IMR-90 (cell line): ENCODE data around the gene ZNF512. TPM values are rescaled to one million over a fixed set of nuclear protein-coding genes. Genes with fewer than 3 reads are reported as not detected.

Experiments
- ATAC-seq: fragments of 200-7000 bp; cut with Tn5 transposase; 2 replicates; pipeline ENCODE4 v1.9.1; 2020; ENCODE audit warnings: low read depth, mild to moderate bottlenecking, moderate library complexity
- BruUV-seq: library from RNA; stranded (reverse); fragments of 400-500 nt; replicated peaks from 2 replicates; lab custom pipeline; 2021; lab: Mats Ljungman, UMichigan
- CTCF ChIA-PET: fragments of 300-600 bp; formaldehyde crosslinking; extraction: SDS; loops from one replicate; lab custom pipeline; 2021; ENCODE audit warnings: antibody characterized with exemption; lab: Yijun Ruan, JAX
- POLR2A ChIA-PET: fragments of 300-600 bp; sonication (Branson Sonifier 250); formaldehyde crosslinking; loops from one replicate; lab custom pipeline; 2022; ENCODE audit warnings: antibody characterized with exemption; ENCODE audit not compliant: unreplicated experiment; lab: Charles Lee
- DNase-seq: peaks from one replicate; pipeline ENCODE4 v3.0.0; 2013
- H2AFZ ChIP-seq: replicated peaks from 2 replicates; pipeline ENCODE3; 2013; ENCODE audit warnings: low read length, mild to moderate bottlenecking; ENCODE audit not compliant: poor library complexity
- H2AK5ac ChIP-seq: 2 replicates; pipeline ENCODE4 v1.6.1; 2013; ENCODE audit warnings: low read depth, low read length, inconsistent platforms
- H2AK9ac ChIP-seq: replicated peaks from 2 replicates; pipeline ENCODE3; 2013; ENCODE audit warnings: mild to moderate bottlenecking, low read depth, low read length, moderate library complexity; ENCODE audit not compliant: poor library complexity
- H2BK120ac ChIP-seq: 2 replicates; pipeline ENCODE4 v1.6.1; 2013; ENCODE audit warnings: low read depth, low read length, inconsistent platforms
- H2BK15ac ChIP-seq: 3 replicates; pipeline ENCODE4 v1.6.1; 2013; ENCODE audit warnings: low read depth, low read length, inconsistent platforms
- H2BK20ac ChIP-seq: 2 replicates; pipeline ENCODE4 v1.6.1; 2013; ENCODE audit warnings: low read depth, mild to moderate bottlenecking, inconsistent platforms, low read length, moderate library complexity
- H2BK5ac ChIP-seq: 2 replicates; pipeline ENCODE4 v1.6.1; 2013; ENCODE audit warnings: mild to moderate bottlenecking, low read depth, low read length, inconsistent platforms; ENCODE audit not compliant: poor library complexity, severe bottlenecking
- H3K14ac ChIP-seq: replicated peaks from 2 replicates; pipeline ENCODE4 v1.6.1; 2013; ENCODE audit warnings: low read depth, low read length, inconsistent platforms
- H3K18ac ChIP-seq: 2 replicates; pipeline ENCODE4 v1.6.1; 2013; ENCODE audit warnings: low read depth, low read length, control low read depth
- H3K23ac ChIP-seq: 2 replicates; pipeline ENCODE4 v1.6.1; 2013; ENCODE audit warnings: low read depth, low read length, inconsistent platforms
- H3K27ac ChIP-seq: 2 replicates; pipeline ENCODE4 v1.5.1; 2013; ENCODE audit warnings: mild to moderate bottlenecking, control low read depth, low read length; ENCODE audit not compliant: insufficient read depth
- H3K27me3 ChIP-seq: 2 replicates; pipeline ENCODE4 v1.6.1; 2013; ENCODE audit warnings: low read length; ENCODE audit not compliant: control insufficient read depth, insufficient read depth
- H3K36me3 ChIP-seq: 2 replicates; pipeline ENCODE4 v1.6.1; 2013; ENCODE audit warnings: low read length, mixed read lengths; ENCODE audit not compliant: control insufficient read depth, insufficient read depth
- H3K4ac ChIP-seq: 2 replicates; pipeline ENCODE4 v1.6.1; 2013; ENCODE audit warnings: low read depth, low read length, inconsistent platforms
- H3K4me1 ChIP-seq: 2 replicates; pipeline ENCODE4 v1.6.1; 2013; ENCODE audit warnings: low read length, mixed read lengths; ENCODE audit not compliant: control insufficient read depth, insufficient read depth
- H3K4me2 ChIP-seq: 2 replicates; pipeline ENCODE4 v1.6.1; 2013; ENCODE audit warnings: low read depth, mild to moderate bottlenecking, control low read depth, low read length, moderate library complexity
- H3K4me3 ChIP-seq: 2 replicates; pipeline ENCODE4 v1.5.1; 2013; ENCODE audit warnings: low read depth, mild to moderate bottlenecking, control low read depth, low read length, moderate library complexity; ENCODE audit not compliant: insufficient read depth
- H3K56ac ChIP-seq: 2 replicates; pipeline ENCODE4 v1.6.1; 2013; ENCODE audit warnings: low read length, inconsistent platforms; ENCODE audit not compliant: insufficient read depth; ENCODE audit errors: extremely low read depth
- H3K79me1 ChIP-seq, 2 experiments: 2 replicates each; pipeline ENCODE4 v1.6.1; 2013; ENCODE audit warnings: low read length in 2 of 2, inconsistent platforms in 1 of 2, low read depth in 1 of 2
- H3K9ac ChIP-seq: 2 replicates; pipeline ENCODE4 v1.6.1; 2013; ENCODE audit warnings: low read depth, low read length, control low read depth
- H3K9me1 ChIP-seq: 2 replicates; pipeline ENCODE4 v1.6.1; 2013; ENCODE audit warnings: low read length, inconsistent platforms; ENCODE audit not compliant: insufficient read depth
- H3K9me3 ChIP-seq: 2 replicates; pipeline ENCODE4 v1.6.1; 2013; ENCODE audit warnings: low read length; ENCODE audit not compliant: control insufficient read depth, insufficient read depth
- H4K20me1 ChIP-seq: 2 replicates; pipeline ENCODE4 v1.6.1; 2013; ENCODE audit warnings: low read length, inconsistent platforms; ENCODE audit not compliant: insufficient read depth
- H4K5ac ChIP-seq: 2 replicates; pipeline ENCODE4 v1.6.1; 2013; ENCODE audit warnings: mild to moderate bottlenecking, low read depth, low read length, control low read depth
- H4K8ac ChIP-seq, 2 experiments: 2 replicates each; pipeline ENCODE4 v1.6.1; 2013; ENCODE audit warnings: low read depth in 2 of 2, low read length in 2 of 2, control low read depth in 1 of 2, inconsistent platforms in 1 of 2
- H4K91ac ChIP-seq: 2 replicates; pipeline ENCODE4 v1.6.1; 2013; ENCODE audit warnings: low read depth, low read length, inconsistent platforms; ENCODE audit not compliant: insufficient read depth
- CEBPB ChIP-seq: IDR thresholded peaks from 2 replicates; pipeline ENCODE4 v1.6.1; 2012; ENCODE audit warnings: low read depth, low read length, improper control_type of control experiment
- ELK1 ChIP-seq: fragments of 150-350 bp; IDR thresholded peaks from 2 replicates; pipeline ENCODE4 v1.6.1; 2016; ENCODE audit warnings: low read depth, mild to moderate bottlenecking, low read length, moderate library complexity, borderline replicate concordance
- MXI1 ChIP-seq: IDR thresholded peaks from 2 replicates; pipeline ENCODE4 v1.6.1; 2012; ENCODE audit warnings: low read depth, mild to moderate bottlenecking, low read length, moderate library complexity, borderline replicate concordance
- RAD21 ChIP-seq: IDR thresholded peaks from 2 replicates; pipeline ENCODE4 v1.6.1; 2012; ENCODE audit warnings: low read length, improper control_type of control experiment
- WGBS, 2 experiments: methylation state at CpG; one replicate each; pipeline versions ENCODE4 v1.1.5 to v1.1.7; 2013; ENCODE audit warnings: missing lambda C conversion rate in 2 of 2; ENCODE audit not compliant: insufficient read length in 1 of 2; ENCODE audit errors: extremely low coverage in 2 of 2; 5-methylcytosine and 5-hydroxymethylcytosine counted together
- dilution Hi-C: fragments of 300-500 bp; cut with HindIII; formaldehyde crosslinking; loops from one replicate; pipeline ENCODE4 v1.14.3; 2018; ENCODE audit warnings: low sequenced_read_pairs; ENCODE audit not compliant: unreplicated experiment
- in situ Hi-C: fragments of 300-500 bp; cut with MboI; formaldehyde crosslinking; loops from 3 replicates; pipeline ENCODE4 v1.14.3; 2019; ENCODE audit warnings: low sequenced_read_pairs, inconsistent platforms, mixed read lengths
- intact Hi-C: fragments of 100-400 bp; cut with micrococcal nuclease; formaldehyde crosslinking; loops from 2 replicates; pipeline ENCODE4 v1.10.0; 2022
- polyA plus RNA-seq, 3 experiments: library from polyadenylated mRNA; depleted of rRNA; stranded (reverse); fragments of >200 nt; gene quantifications; 2 replicates each; pipeline ENCODE4 v1.2.3, GENCODE V29; 2012; ENCODE audit warnings: low replicate concordance in 1 of 3
- total RNA-seq: library from RNA; depleted of rRNA; stranded (reverse); fragments of >200 nt; gene quantifications from 2 replicates; pipeline ENCODE4 v1.2.3, GENCODE V29; 2012

Gene ZNF512
- total and polyA plus RNA-seq, 2 of the 4 experiments (the other 2 are of a cell fraction) = 25.8 to 56.5 TPM

- H2BK20ac ChIP-seq = no peak overlapping the region
- no peak overlapping the region for H3K56ac ChIP-seq
- peak; percentile 95 for DNase-seq
- intact Hi-C loops (no loop called here), in situ Hi-C loops (no loop called here), dilution Hi-C loops (no loop called here)
- no peak overlapping the region for H3K18ac ChIP-seq
- no peak overlapping the region for H3K4me2 ChIP-seq
- H3K4ac ChIP-seq = no peak overlapping the region
- no peaks in the 10 kb centered on the region for H3K27me3 ChIP-seq
- no peak overlapping the region for H2BK5ac ChIP-seq
- H2AK5ac ChIP-seq = no peak overlapping the region
- H3K9me1 ChIP-seq = no peaks in the 10 kb centered on the region
- H2BK15ac ChIP-seq = no peak overlapping the region
- no peak overlapping the region for H3K9ac ChIP-seq
- TF ChIP-seq MXI1 (no peak), CEBPB (peak; percentile 24; the same call in 1 of the 2 replicates), RAD21 (no peak), ELK1 (no peak)
- no peak overlapping the region for H3K27ac ChIP-seq
- no peaks in the 10 kb centered on the region for H3K4me1 ChIP-seq
- no peak overlapping the region for H4K91ac ChIP-seq
- no peak overlapping the region for H2BK120ac ChIP-seq
- H3K14ac ChIP-seq = no peak overlapping the region
- no peak overlapping the region for H4K5ac ChIP-seq
- H3K36me3 ChIP-seq = no peaks in the 10 kb centered on the region
- no peaks in the 10 kb centered on the region for H3K79me1 ChIP-seq
- ChIA-PET POLR2A (interaction anchor here (0.6 kb wide), 1 partner anchor 37 kb away, joined by 3 read pairs; no protein-coding TSS in a partner anchor), CTCF (no interaction called here)
- H2AK9ac ChIP-seq = no peak overlapping the region
- no peak overlapping the region for H3K4me3 ChIP-seq
- BruUV-seq = no TSS peak
- 17% methylated on average over 1 of the region's 3 CpGs; no CpG with 5 or more reads in 1 of the 2 experiments for WGBS, 2 experiments
- H3K23ac ChIP-seq = no peak overlapping the region
- H4K20me1 ChIP-seq = no peaks in the 10 kb centered on the region
- peak; percentile 68 for ATAC-seq
- H3K9me3 ChIP-seq = no peaks in the 10 kb centered on the region; the same call in none of the 2 replicates
- H4K8ac ChIP-seq = no peak overlapping the region
- H2AFZ ChIP-seq = no peak overlapping the region
Measured at GRCh38 chr2:27573452-27573851, 9.4 kb upstream of the ZNF512 start.
